Neuronal stem cell (in vitro differentiated cells): ENCODE results near the gene ARHGEF5.
"Not testable (repeated sequence)": the region's sequence is repeated elsewhere in the genome, so short reads cannot be mapped to it uniquely, and the experiment has no call there.

Source experiments
- DNase-seq: peaks from one replicate; pipeline ENCODE4 v3.0.0-alpha.2; 2013; ENCODE audit warnings: low spot score
- H2AFZ ChIP-seq: one replicate; pipeline ENCODE4 v1.6.1; 2013; ENCODE audit warnings: mild to moderate bottlenecking, low read length, inconsistent platforms
- H2AK5ac ChIP-seq: 2 replicates; pipeline ENCODE4 v1.6.1; 2013; ENCODE audit warnings: low read depth, mild to moderate bottlenecking, inconsistent platforms, low read length, moderate library complexity, mixed read lengths
- H2BK120ac ChIP-seq: 2 replicates; pipeline ENCODE4 v1.6.1; 2013; ENCODE audit warnings: low read depth, mild to moderate bottlenecking, inconsistent platforms, low read length, moderate library complexity, mixed read lengths
- H2BK12ac ChIP-seq: one replicate; pipeline ENCODE4 v1.6.1; 2013; ENCODE audit warnings: low read length, inconsistent platforms
- H2BK15ac ChIP-seq: 2 replicates; pipeline ENCODE4 v1.6.1; 2013; ENCODE audit warnings: mild to moderate bottlenecking, low read length, inconsistent platforms, mixed read lengths
- H2BK5ac ChIP-seq: one replicate; pipeline ENCODE4 v1.6.1; 2013; ENCODE audit warnings: inconsistent platforms, mild to moderate bottlenecking, low read length, moderate library complexity
- H3K14ac ChIP-seq: one replicate; pipeline ENCODE4 v1.6.1; 2013; ENCODE audit warnings: low read length, inconsistent platforms
- H3K18ac ChIP-seq: 2 replicates; pipeline ENCODE4 v1.6.1; 2013; ENCODE audit warnings: low read length, inconsistent platforms
- H3K23ac ChIP-seq: 2 replicates; pipeline ENCODE4 v1.6.1; 2013; ENCODE audit warnings: low read depth, mild to moderate bottlenecking, mixed read lengths, low read length, inconsistent platforms; ENCODE audit not compliant: poor library complexity
- H3K27ac ChIP-seq: replicated peaks from 3 replicates; pipeline ENCODE4 v1.5.1; 2013; ENCODE audit warnings: low read length, inconsistent platforms
- H3K27me3 ChIP-seq, 3 experiments: 2 replicates each; pipeline ENCODE4 v1.6.1; 2013; ENCODE audit warnings: low read length in 3 of 3, mild to moderate bottlenecking in 2 of 3, inconsistent platforms in 1 of 3, low read depth in 1 of 3, mixed read lengths in 1 of 3, moderate library complexity in 1 of 3; ENCODE audit not compliant: control insufficient read depth in 3 of 3, insufficient read depth in 3 of 3
- H3K36me3 ChIP-seq, 2 donors: replicated peaks in 1 of 2; 2 replicates each; pipeline ENCODE4 v1.6.1; 2013; ENCODE audit warnings: low read length in 2 of 2; ENCODE audit not compliant: control insufficient read depth in 2 of 2, insufficient read depth in 2 of 2
- H3K4ac ChIP-seq: 2 replicates; pipeline ENCODE4 v1.6.1; 2013; ENCODE audit warnings: inconsistent platforms, mild to moderate bottlenecking, low read length, moderate library complexity
- H3K4me1 ChIP-seq, 2 donors: 1 replicate in 1 of 2; 2 replicates in 1 of 2; pipeline ENCODE4 v1.6.1; 2013; ENCODE audit warnings: low read length in 2 of 2, low read depth in 1 of 2; ENCODE audit not compliant: control insufficient read depth in 2 of 2, insufficient read depth in 1 of 2
- H3K4me2 ChIP-seq: one replicate; pipeline ENCODE4 v1.6.1; 2013; ENCODE audit warnings: mild to moderate bottlenecking, low read length, inconsistent platforms; ENCODE audit not compliant: insufficient read depth, poor library complexity, severe bottlenecking
- H3K4me3 ChIP-seq, 2 donors: 2 replicates each; pipeline ENCODE4 v1.5.1; 2013; ENCODE audit warnings: low read length in 2 of 2, mild to moderate bottlenecking in 2 of 2, inconsistent platforms in 1 of 2, moderate library complexity in 1 of 2
- H3K79me1 ChIP-seq: one replicate; pipeline ENCODE4 v1.6.1; 2013; ENCODE audit warnings: low read depth, mild to moderate bottlenecking, inconsistent platforms, low read length, moderate library complexity
- H3K9ac ChIP-seq: one replicate; pipeline ENCODE4 v1.6.1; 2013; ENCODE audit warnings: mild to moderate bottlenecking, low read depth, low read length, inconsistent platforms; ENCODE audit not compliant: poor library complexity
- H3K9me3 ChIP-seq, 2 donors: replicated peaks in 1 of 2; 2 replicates each; pipeline versions ENCODE3 to v1.6.1; 2013; ENCODE audit warnings: low read length in 2 of 2, mild to moderate bottlenecking in 2 of 2, inconsistent platforms in 1 of 2, low read depth in 1 of 2, mixed read lengths in 1 of 2, moderate library complexity in 1 of 2; ENCODE audit not compliant: control insufficient read depth in 2 of 2, insufficient read depth in 1 of 2
- H4K8ac ChIP-seq: one replicate; pipeline ENCODE4 v1.6.1; 2013; ENCODE audit warnings: low read depth, mild to moderate bottlenecking, inconsistent platforms, low read length, moderate library complexity
- H4K91ac ChIP-seq: one replicate; pipeline ENCODE4 v1.6.1; 2013; ENCODE audit warnings: low read length, low read depth, mild to moderate bottlenecking, inconsistent platforms; ENCODE audit not compliant: poor library complexity
- WGBS, 2 donors: extraction: QIAGEN DNeasy Blood & Tissue Kit; methylation state at CpG; one replicate each; pipeline ENCODE4 v1.1.7; 2013; ENCODE audit warnings: missing lambda C conversion rate in 2 of 2, mixed read lengths in 1 of 2; ENCODE audit not compliant: insufficient read length in 2 of 2, insufficient replicate concordance in 1 of 2; ENCODE audit errors: extremely low coverage in 2 of 2; 5-methylcytosine and 5-hydroxymethylcytosine counted together

Gene ARHGEF5

GRCh38 chr7:144414815-144415214 lies 59.6 kb downstream of the ARHGEF5 start:
- no peak overlapping the region for H4K8ac ChIP-seq
- WGBS, 2 donors, result no CpG with 5 or more reads among the region's 3 CpGs
- no peak overlapping the region for H3K4me2 ChIP-seq
- H3K23ac ChIP-seq, result no peak overlapping the region
- H3K27ac ChIP-seq, result no peak overlapping the region
- H3K14ac ChIP-seq, result no peak overlapping the region
- no peak overlapping the region for H3K9ac ChIP-seq
- H3K4me1 ChIP-seq, result no peaks in the 10 kb centered on the region
- H4K91ac ChIP-seq, result no peak overlapping the region
- DNase-seq, result no peak
- no peak overlapping the region for H3K4me3 ChIP-seq
- H3K27me3 ChIP-seq, result no peaks in the 10 kb centered on the region
- no peak overlapping the region for H3K18ac ChIP-seq
- H3K79me1 ChIP-seq, result no peaks in the 10 kb centered on the region
- no peak overlapping the region for H2BK15ac ChIP-seq
- H3K36me3 ChIP-seq, result no peaks in the 10 kb centered on the region
- no peak overlapping the region for H3K4ac ChIP-seq
- no peak overlapping the region for H2BK120ac ChIP-seq
- H2BK5ac ChIP-seq, result no peak overlapping the region
- no peak overlapping the region for H2AK5ac ChIP-seq
- no peaks in the 10 kb centered on the region for H3K9me3 ChIP-seq
- no peak overlapping the region for H2AFZ ChIP-seq
- H2BK12ac ChIP-seq, result no peak overlapping the region

- no peak overlapping the region for H3K27ac ChIP-seq
- H3K79me1 ChIP-seq, result no peaks in the 10 kb centered on the region
- H3K23ac ChIP-seq, result no peak overlapping the region
These were observed 60.7 kb downstream of the ARHGEF5 start for GRCh38 chr7:144415858-144416257.

GRCh38 chr7:144416341-144416740 lies 61.1 kb downstream of the ARHGEF5 start:
- Histone ChIP-seq H3K18ac (no peak overlapping the region), H2AFZ (no peak overlapping the region), H3K36me3 (no peaks in the 10 kb centered on the region), H3K4me2 (no peak overlapping the region), H2BK120ac (no peak overlapping the region), H3K79me1 (no peaks in the 10 kb centered on the region), H3K23ac (no peak overlapping the region), H2BK5ac (no peak overlapping the region), H4K91ac (no peak overlapping the region), H2AK5ac (no peak overlapping the region), H3K4me3 (no peak overlapping the region), H3K9ac (no peak overlapping the region), H3K27ac (no peak overlapping the region), H3K9me3 (no peaks in the 10 kb centered on the region), H2BK12ac (no peak overlapping the region), H3K14ac (no peak overlapping the region), H3K27me3 (no peaks in the 10 kb centered on the region), H3K4ac (no peak overlapping the region), H2BK15ac (no peak overlapping the region), H3K4me1 (no peaks in the 10 kb centered on the region), H4K8ac (no peak overlapping the region)
- no peak for DNase-seq

More at GRCh38 chr7:144415858-144416257, 60.7 kb downstream of the ARHGEF5 start:
- no peak overlapping the region for H4K8ac ChIP-seq
- no peak overlapping the region for H3K4me2 ChIP-seq
- H3K9ac ChIP-seq, result no peak overlapping the region
- no peak overlapping the region for H2BK12ac ChIP-seq
- no peaks in the 10 kb centered on the region for H3K4me1 ChIP-seq
- no peak overlapping the region for H3K4me3 ChIP-seq
- H2AFZ ChIP-seq, result no peak overlapping the region
- H3K18ac ChIP-seq, result no peak overlapping the region
- no peaks in the 10 kb centered on the region for H3K36me3 ChIP-seq
- no peak overlapping the region for H2BK120ac ChIP-seq
- H2BK15ac ChIP-seq, result no peak overlapping the region
- no peaks in the 10 kb centered on the region for H3K9me3 ChIP-seq
- no peak overlapping the region for H2BK5ac ChIP-seq
- no peak overlapping the region for H2AK5ac ChIP-seq
- no peaks in the 10 kb centered on the region for H3K27me3 ChIP-seq
- no peak for DNase-seq
- H3K14ac ChIP-seq, result no peak overlapping the region
- no peak overlapping the region for H3K4ac ChIP-seq
- H4K91ac ChIP-seq, result no peak overlapping the region

GRCh38 chr7:144418931-144419330 lies 63.7 kb downstream of the ARHGEF5 start:
- not testable (repeated sequence) for H3K9me3 ChIP-seq, H2BK5ac ChIP-seq, H3K79me1 ChIP-seq, H4K8ac ChIP-seq, H3K9ac ChIP-seq, H3K4me1 ChIP-seq, H2BK12ac ChIP-seq, DNase-seq, H2BK120ac ChIP-seq, H3K4me3 ChIP-seq, H3K27me3 ChIP-seq, H3K14ac ChIP-seq, H3K4ac ChIP-seq, H3K36me3 ChIP-seq, H3K23ac ChIP-seq, H4K91ac ChIP-seq, H2AK5ac ChIP-seq, H3K27ac ChIP-seq, H2BK15ac ChIP-seq, H3K18ac ChIP-seq, H3K4me2 ChIP-seq, H2AFZ ChIP-seq
- no CpG with 5 or more reads among the region's 4 CpGs for WGBS, 2 donors
